GM21526 (cell line): ENCODE data around the gene PDE4D.
"Not testable (repeated sequence)": the region's sequence is repeated elsewhere in the genome, so short reads cannot be mapped to it uniquely, and the experiment has no call there.

Experiments
- ATAC-seq: cut with Tn5 transposase; IDR thresholded peaks from one replicate; pipeline ENCODE4 v1.9.1; 2021; ENCODE audit warnings: moderate library complexity; ENCODE audit not compliant: unreplicated experiment, low FRiP score

The PDE4D gene

GRCh38 chr5:59007460-59008063 lies 886.0 kb downstream of the PDE4D start:
- no peak for ATAC-seq

GRCh38 chr5:59005934-59006701 lies 887.4 kb downstream of the PDE4D start:
- ATAC-seq: no peak

- no peak for ATAC-seq
Observed at GRCh38 chr5:59003641-59004040, 889.9 kb downstream of the PDE4D start.

GRCh38 chr5:59003124-59003523 lies 890.4 kb downstream of the PDE4D start:
- ATAC-seq: no peak

GRCh38 chr5:59002162-59002825 lies 891.2 kb downstream of the PDE4D start:
- ATAC-seq: no peak

- ATAC-seq: no peak
Observed at GRCh38 chr5:59001716-59002115, 891.8 kb downstream of the PDE4D start.

- ATAC-seq: no peak
Observed at GRCh38 chr5:59001154-59001553, 892.4 kb downstream of the PDE4D start.

GRCh38 chr5:59000211-59000610 lies 893.3 kb downstream of the PDE4D start:
- ATAC-seq: no peak

GRCh38 chr5:58999804-59000203 lies 893.7 kb downstream of the PDE4D start:
- ATAC-seq: no peak

- no peak for ATAC-seq
Observed at GRCh38 chr5:58998544-58998943, 895.0 kb downstream of the PDE4D start.

GRCh38 chr5:58995779-58996178 lies 897.7 kb downstream of the PDE4D start:
- ATAC-seq: not testable (repeated sequence)

GRCh38 chr5:58993461-58993860 lies 900.1 kb downstream of the PDE4D start:
- ATAC-seq: no peak

- ATAC-seq: no peak
Observed at GRCh38 chr5:58988938-58989337, 904.6 kb downstream of the PDE4D start.

GRCh38 chr5:58987193-58987592 lies 906.3 kb downstream of the PDE4D start:
- no peak for ATAC-seq

GRCh38 chr5:58986281-58986680 lies 907.2 kb downstream of the PDE4D start:
- ATAC-seq: no peak

GRCh38 chr5:58985759-58986158 lies 907.8 kb downstream of the PDE4D start:
- no peak for ATAC-seq

- no peak for ATAC-seq
Observed at GRCh38 chr5:58985311-58985710, 908.2 kb downstream of the PDE4D start.

GRCh38 chr5:58983526-58984452 lies 909.7 kb downstream of the PDE4D start:
- ATAC-seq: no peak

GRCh38 chr5:58980890-58981289 lies 912.6 kb downstream of the PDE4D start:
- ATAC-seq: no peak

- ATAC-seq: no peak
Observed at GRCh38 chr5:58979090-58979489, 914.4 kb downstream of the PDE4D start.

- ATAC-seq: no peak
Observed at GRCh38 chr5:58974601-58975000, 918.9 kb downstream of the PDE4D start.
